NK-92 (cell line): ENCODE data around the gene LDB3.

ENCODE experiments used
- DNase-seq: peaks from one replicate; lab custom pipeline; 2025; ENCODE audit not compliant: unreplicated experiment; lab: John Stamatoyannopoulos, UW

LDB3 gene

DNA sequence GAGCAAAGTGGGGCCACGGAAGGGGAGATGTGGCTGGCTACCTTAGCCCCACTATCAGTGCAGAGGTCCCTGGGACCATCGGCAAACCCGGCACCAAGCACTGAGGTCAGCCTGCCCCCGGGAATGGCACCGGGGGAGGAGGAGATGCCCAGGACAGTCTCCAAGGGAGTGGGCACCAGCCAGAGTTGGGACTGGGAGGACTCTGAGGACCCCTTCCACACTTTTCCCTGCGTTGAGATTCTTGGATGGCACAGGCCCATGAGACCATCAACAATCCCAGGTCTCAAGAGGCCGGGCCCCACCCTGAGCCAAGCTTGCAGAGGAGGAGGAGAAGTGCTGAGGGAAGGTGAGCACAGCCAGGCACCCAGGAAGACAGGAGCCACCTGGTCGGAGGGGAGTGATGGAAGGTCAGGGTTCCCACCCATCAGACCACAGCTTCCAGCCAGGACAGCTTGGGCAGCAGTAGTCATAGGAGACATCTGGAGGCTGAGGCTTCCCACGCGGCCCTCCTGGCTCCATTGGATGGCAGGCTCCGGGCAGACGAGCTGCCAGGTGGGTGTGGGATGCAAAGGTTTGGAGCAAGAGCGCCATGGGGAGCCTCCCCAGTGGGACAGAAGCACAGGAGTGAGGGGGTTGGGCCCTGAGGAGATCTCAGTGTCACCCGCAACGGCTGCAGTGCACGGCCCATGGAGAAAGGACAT, 16.5 kb upstream of the LDB3 start:
- DNase-seq = no peak

- DNase-seq = no peak
Measured at GRCh38 chr10:86652361-86653202, 15.7 kb upstream of the LDB3 start.

GRCh38 chr10:86653379-86653778, 14.9 kb upstream of the LDB3 start:
- DNase-seq = no peak

GRCh38 chr10:86653987-86654386, 14.3 kb upstream of the LDB3 start:
- DNase-seq = no peak

GRCh38 chr10:86654411-86655172, 13.7 kb upstream of the LDB3 start, which contains the start of gene OPN4:
Gene OPN4 (plus strand): TSS chr10:86654547. CDS start chr10:86654784, 237 bp downstream.
- no peak for DNase-seq

GRCh38 chr10:86655173-86655540, 13.2 kb upstream of the LDB3 start:
- DNase-seq = no peak

GRCh38 chr10:86655596-86655995, 12.7 kb upstream of the LDB3 start:
- DNase-seq = no peak

- DNase-seq = no peak
Measured at GRCh38 chr10:86657011-86657395, 11.3 kb upstream of the LDB3 start.

- no peak for DNase-seq
Measured at GRCh38 chr10:86657396-86658011, 10.8 kb upstream of the LDB3 start.

DNA sequence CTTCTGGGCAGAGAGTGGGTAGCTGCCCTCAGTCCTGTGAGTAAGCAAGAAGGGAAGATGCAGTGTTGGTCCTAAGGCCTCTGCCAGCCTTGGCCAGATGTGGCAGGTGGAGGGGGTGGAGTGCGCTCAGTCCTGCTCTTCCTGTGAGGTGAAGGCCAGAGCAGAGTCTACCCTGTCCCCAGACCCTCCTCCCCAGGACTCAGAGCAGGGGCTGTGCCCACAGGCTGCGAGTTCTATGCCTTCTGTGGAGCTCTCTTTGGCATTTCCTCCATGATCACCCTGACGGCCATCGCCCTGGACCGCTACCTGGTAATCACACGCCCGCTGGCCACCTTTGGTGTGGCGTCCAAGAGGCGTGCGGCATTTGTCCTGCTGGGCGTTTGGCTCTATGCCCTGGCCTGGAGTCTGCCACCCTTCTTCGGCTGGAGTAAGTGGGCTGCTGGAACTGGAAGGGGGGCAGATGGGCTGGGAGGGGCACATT, 10.0 kb upstream of the LDB3 start:
- DNase-seq = no peak

GRCh38 chr10:86658751-86659150, 9.6 kb upstream of the LDB3 start:
- DNase-seq = no peak

DNA sequence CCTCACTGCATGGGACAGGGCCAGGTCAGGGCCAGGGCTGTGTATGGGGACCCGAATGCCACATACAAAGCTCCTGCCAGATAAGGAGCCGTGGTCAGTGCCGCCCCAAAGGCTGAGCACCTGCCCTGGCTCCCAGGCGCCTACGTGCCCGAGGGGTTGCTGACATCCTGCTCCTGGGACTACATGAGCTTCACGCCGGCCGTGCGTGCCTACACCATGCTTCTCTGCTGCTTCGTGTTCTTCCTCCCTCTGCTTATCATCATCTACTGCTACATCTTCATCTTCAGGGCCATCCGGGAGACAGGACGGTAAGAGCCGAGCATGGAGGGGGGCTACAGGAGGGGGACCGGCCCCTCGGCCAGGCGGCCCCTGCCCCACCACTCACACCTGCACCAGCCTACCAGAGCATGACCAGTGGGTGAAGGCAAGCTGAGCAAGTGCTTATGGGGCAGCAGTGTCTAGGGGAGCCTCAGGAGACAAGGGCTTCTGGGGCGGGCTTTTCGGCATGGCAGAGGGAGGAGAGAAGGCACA, 9.1 kb upstream of the LDB3 start:
- DNase-seq = no peak

GRCh38 chr10:86659721-86660453, 8.4 kb upstream of the LDB3 start:
- no peak for DNase-seq

DNA sequence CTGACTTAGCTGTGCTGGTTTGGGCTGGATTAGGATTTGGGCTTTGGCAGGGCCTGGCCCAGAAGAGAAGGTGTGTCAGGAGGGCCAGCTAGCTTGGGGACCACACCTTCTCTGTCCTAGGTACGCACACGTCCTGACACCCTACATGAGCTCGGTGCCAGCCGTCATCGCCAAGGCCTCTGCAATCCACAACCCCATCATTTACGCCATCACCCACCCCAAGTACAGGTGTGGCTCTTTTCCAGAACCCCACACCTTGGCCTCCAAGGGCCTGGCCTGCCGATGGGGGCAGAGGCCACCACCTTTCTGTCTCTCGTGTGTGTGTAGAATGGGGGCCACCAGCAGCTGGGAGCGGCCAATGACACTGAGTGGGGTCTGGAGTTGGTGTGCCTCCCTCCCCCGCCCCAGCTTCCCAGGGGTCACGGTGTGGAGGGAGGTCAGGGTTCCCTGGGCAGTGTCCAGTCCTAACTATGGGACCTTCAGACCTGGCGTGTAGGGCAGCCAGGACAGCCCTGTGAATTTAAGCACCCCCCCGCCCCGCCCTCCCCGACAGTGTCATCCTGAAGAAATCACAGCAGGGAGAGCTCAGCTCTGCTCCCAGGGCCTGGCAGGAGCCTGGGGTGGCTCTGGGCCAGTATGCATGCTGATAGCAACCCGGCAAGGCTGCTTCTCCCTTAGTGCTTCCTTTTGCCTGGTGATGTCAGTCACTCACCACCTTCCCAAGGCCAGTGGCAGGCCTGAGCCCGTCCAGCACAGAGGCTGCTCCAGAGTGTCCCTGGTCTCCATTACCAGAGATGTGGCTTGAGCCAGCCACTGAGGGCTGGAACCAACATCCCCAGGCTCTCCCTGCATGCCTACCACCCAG, 6.9 kb upstream of the LDB3 start:
- no peak for DNase-seq

- DNase-seq = no peak
Measured at GRCh38 chr10:86662186-86663045, 5.9 kb upstream of the LDB3 start.

GRCh38 chr10:86663046-86663345, 5.3 kb upstream of the LDB3 start:
- no peak for DNase-seq

GRCh38 chr10:86663576-86664339, 4.6 kb upstream of the LDB3 start:
- no peak for DNase-seq
